ENCODE results near the gene SNX30.

- TF ChIP-seq CTCF (IDR thresholded peaks at IDR 0.05), result no peak
- no peak for TF ChIP-seq ZFX (IDR thresholded peaks at IDR 0.05; ENCODE audit: borderline replicate concordance)
Observed at GRCh38 chr9:112858005-112858404, 107.4 kb downstream of the SNX30 start.
